GM12865 (cell line): Measurements from ENCODE around the gene SYNPR.

ENCODE experiments used
- DNase-seq: peaks from one replicate; pipeline ENCODE4 v3.0.0; 2010; ENCODE audit warnings: low read depth
- H3K4me3 ChIP-seq: 2 replicates; pipeline ENCODE4 v1.5.1; 2011; ENCODE audit warnings: mild to moderate bottlenecking, low read depth, low read length, control low read depth
- CTCF ChIP-seq: IDR thresholded peaks from 2 replicates; pipeline ENCODE4 v1.5.1; 2011; ENCODE audit warnings: low read length, control low read depth, low read depth, inconsistent platforms; ENCODE audit not compliant: insufficient read depth; ENCODE audit errors: missing control alignments

Gene SYNPR

GRCh38 chr3:63652066-63652725 lies 374.1 kb downstream of the SYNPR start, which contains the start of gene SNTN:
TSS of gene SNTN (plus strand) at chr3:63652675. CDS start at chr3:63652688, 13 bp downstream.
- DNase-seq = no peak
- no peak within 1 kb of the TSS for H3K4me3 ChIP-seq

GRCh38 chr3:63654211-63654610 lies 376.1 kb downstream of the SYNPR start:
- no peak overlapping the region for H3K4me3 ChIP-seq
- DNase-seq = no peak
- TF ChIP-seq CTCF = no peak

More at GRCh38 chr3:63652066-63652725, 374.1 kb downstream of the SYNPR start, which contains the start of gene SNTN:
- no peak for TF ChIP-seq CTCF

GRCh38 chr3:63654931-63655330 lies 376.8 kb downstream of the SYNPR start:
- no peak overlapping the region for H3K4me3 ChIP-seq
- DNase-seq = no peak
- TF ChIP-seq CTCF = no peak

- TF ChIP-seq CTCF = no peak
- no peak for DNase-seq
- no peak overlapping the region for H3K4me3 ChIP-seq
These were observed 377.4 kb downstream of the SYNPR start for GRCh38 chr3:63655519-63655918.

GRCh38 chr3:63656786-63657185 lies 378.7 kb downstream of the SYNPR start:
- no peak overlapping the region for H3K4me3 ChIP-seq
- no peak for TF ChIP-seq CTCF
- no peak for DNase-seq

- DNase-seq = no peak
- no peak overlapping the region for H3K4me3 ChIP-seq
- no peak for TF ChIP-seq CTCF
These were observed 383.1 kb downstream of the SYNPR start for GRCh38 chr3:63661242-63661641.

- H3K4me3 ChIP-seq = no peak overlapping the region
- no peak for DNase-seq
- TF ChIP-seq CTCF = no peak
These were observed 383.9 kb downstream of the SYNPR start for GRCh38 chr3:63662011-63662410.
